ENCODE measurements around the gene FA2H. TPM values are rescaled to one million over a fixed set of nuclear protein-coding genes. Genes with fewer than 3 reads are reported as not detected.

Gene FA2H
- total RNA-seq, 4 donors from 2014 or later: not detected

DNA sequence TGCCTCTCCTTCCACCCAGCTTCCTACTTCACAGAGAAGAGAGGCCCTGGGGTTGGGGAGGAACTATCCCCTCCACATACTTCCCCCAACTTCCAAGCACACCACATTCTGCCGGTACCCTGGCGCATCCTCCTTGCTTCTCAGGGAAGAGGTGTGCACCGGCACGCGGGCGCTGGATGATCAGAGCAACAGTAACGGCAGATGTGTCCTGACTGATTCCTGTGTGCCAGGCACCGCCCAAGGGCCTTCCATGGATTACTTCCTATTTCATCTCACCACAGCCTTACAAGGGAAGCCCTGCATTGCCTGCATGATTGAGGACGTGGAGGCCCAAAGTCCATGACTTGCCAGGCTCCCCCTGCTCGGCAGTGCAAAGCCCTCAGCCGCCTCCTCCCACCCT is 52.9 kb downstream of the FA2H start:
- no peak for DNase-seq
- Histone ChIP-seq H3K9me3 (no peaks in the 10 kb centered on the region), H3K4me1 (no peaks in the 10 kb centered on the region), H3K36me3 (no peaks in the 10 kb centered on the region), H3K27me3 (no peaks in the 10 kb centered on the region), H3K4me3 (no peak overlapping the region), H3K27ac (no peak overlapping the region)
- TF ChIP-seq, protein P1, sequence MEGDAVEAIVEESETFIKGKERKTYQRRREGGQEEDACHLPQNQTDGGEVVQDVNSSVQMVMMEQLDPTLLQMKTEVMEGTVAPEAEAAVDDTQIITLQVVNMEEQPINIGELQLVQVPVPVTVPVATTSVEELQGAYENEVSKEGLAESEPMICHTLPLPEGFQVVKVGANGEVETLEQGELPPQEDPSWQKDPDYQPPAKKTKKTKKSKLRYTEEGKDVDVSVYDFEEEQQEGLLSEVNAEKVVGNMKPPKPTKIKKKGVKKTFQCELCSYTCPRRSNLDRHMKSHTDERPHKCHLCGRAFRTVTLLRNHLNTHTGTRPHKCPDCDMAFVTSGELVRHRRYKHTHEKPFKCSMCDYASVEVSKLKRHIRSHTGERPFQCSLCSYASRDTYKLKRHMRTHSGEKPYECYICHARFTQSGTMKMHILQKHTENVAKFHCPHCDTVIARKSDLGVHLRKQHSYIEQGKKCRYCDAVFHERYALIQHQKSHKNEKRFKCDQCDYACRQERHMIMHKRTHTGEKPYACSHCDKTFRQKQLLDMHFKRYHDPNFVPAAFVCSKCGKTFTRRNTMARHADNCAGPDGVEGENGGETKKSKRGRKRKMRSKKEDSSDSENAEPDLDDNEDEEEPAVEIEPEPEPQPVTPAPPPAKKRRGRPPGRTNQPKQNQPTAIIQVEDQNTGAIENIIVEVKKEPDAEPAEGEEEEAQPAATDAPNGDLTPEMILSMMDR (IDR thresholded peaks at IDR 0.05): no peak
- TF ChIP-seq POLR2A (IDR thresholded peaks at IDR 0.05): no peak
- intact Hi-C loops (cut with DNase I; ENCODE audit: low total_unique reads): no loop called here

DNA sequence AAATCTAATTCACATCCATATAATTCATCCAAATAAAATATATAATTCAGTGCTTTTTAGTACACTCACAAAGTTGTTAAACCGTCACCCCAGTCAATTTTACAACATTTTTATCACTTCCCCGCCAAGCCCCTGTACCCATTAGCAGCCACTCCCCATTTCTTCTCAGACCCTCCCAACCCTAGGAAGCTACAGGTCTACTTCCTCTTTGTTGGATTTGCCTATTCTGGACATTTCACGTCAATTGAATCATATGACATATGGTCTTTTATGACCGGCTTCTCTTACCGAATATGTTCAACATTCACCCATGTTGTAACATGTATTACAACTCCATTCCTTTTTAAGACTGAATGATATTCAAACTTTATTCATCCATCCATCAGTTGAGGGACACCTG is 54.0 kb downstream of the FA2H start:
- TF ChIP-seq, protein P1 (IDR thresholded peaks at IDR 0.05): no peak
- TF ChIP-seq POLR2A (IDR thresholded peaks at IDR 0.05): no peak
- intact Hi-C loops (cut with DNase I; ENCODE audit: low total_unique reads): no loop called here
- H3K27me3 ChIP-seq: no peaks in the 10 kb centered on the region
- no peak overlapping the region for H3K27ac ChIP-seq
- H3K9me3 ChIP-seq: no peaks in the 10 kb centered on the region
- H3K4me3 ChIP-seq: no peak overlapping the region
- H3K4me1 ChIP-seq: no peaks in the 10 kb centered on the region
- DNase-seq: no peak
- H3K36me3 ChIP-seq: no peaks in the 10 kb centered on the region

GRCh38 chr16:74718741-74719610 is 55.6 kb downstream of the FA2H start:
- Histone ChIP-seq H3K27me3 (no peaks in the 10 kb centered on the region), H3K4me1 (no peaks in the 10 kb centered on the region), H3K4me3 (no peak overlapping the region), H3K36me3 (no peaks in the 10 kb centered on the region), H3K27ac (no peak overlapping the region), H3K9me3 (no peaks in the 10 kb centered on the region)
- no peak for DNase-seq
- TF ChIP-seq, protein P1 (IDR thresholded peaks at IDR 0.05): no peak
- TF ChIP-seq POLR2A (IDR thresholded peaks at IDR 0.05): no peak
- intact Hi-C loops (cut with DNase I; ENCODE audit: low total_unique reads): loop anchor here (10.0 kb wide), 1 partner anchor 136 kb away; no protein-coding TSS in a partner anchor

DNA sequence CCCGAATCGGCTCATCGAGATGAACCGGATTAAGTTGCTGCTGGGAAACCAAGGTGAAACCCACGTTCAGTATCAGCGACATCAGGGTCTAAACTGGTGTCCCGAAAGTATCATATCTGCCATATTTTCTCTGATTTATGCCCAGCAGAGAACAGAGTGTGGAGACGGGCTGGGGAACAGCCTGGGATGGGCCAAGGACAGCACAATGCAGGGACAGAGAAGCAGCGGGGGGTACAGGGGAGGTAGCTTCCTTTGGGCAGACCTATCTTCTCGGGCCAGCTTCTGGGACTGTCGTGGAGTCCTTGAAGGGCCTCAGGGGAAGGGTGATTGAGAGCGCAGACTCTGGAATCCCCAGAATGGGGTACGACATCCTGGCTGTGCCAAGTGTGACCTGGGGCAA is 56.5 kb downstream of the FA2H start:
- intact Hi-C loops (cut with DNase I; ENCODE audit: low total_unique reads): loop anchor here (10.0 kb wide), 1 partner anchor 137 kb away; no protein-coding TSS in a partner anchor
- TF ChIP-seq, protein P1 (IDR thresholded peaks at IDR 0.05): no peak
- TF ChIP-seq POLR2A (IDR thresholded peaks at IDR 0.05): no peak
- DNase-seq: no peak
- H3K27me3 ChIP-seq: no peaks in the 10 kb centered on the region
- H3K27ac ChIP-seq: no peak overlapping the region
- no peaks in the 10 kb centered on the region for H3K4me1 ChIP-seq
- H3K4me3 ChIP-seq: no peak overlapping the region
- no peaks in the 10 kb centered on the region for H3K9me3 ChIP-seq
- no peaks in the 10 kb centered on the region for H3K36me3 ChIP-seq

DNA sequence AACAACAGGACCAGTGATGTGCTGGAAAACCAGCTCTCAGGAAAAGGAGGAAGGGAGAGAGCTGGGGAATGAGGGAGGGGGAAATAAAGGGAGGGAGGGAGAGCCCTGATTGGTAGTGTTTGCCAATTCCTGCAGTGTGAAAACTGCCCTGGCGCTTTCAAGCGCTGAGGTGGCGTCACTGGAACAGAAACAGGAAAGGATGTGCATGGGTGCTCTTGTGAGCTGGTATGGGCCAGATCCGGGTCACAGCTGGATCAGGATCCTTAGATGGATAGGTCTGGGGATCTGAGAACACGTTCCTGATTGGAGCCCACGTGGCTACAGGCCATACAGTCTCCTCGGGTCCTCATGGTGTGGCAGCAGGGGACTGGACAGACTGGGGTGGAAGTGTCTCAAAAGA is 57.3 kb downstream of the FA2H start:
- DNase-seq: no peak
- Histone ChIP-seq H3K27me3 (no peaks in the 10 kb centered on the region), H3K27ac (no peak overlapping the region)

More for the DNA sequence above, 57.3 kb downstream of the FA2H start:
- Histone ChIP-seq H3K9me3 (no peaks in the 10 kb centered on the region), H3K4me3 (no peak overlapping the region), H3K4me1 (no peaks in the 10 kb centered on the region), H3K36me3 (no peaks in the 10 kb centered on the region)
- intact Hi-C loops (cut with DNase I; ENCODE audit: low total_unique reads): loop anchor here (10.0 kb wide), 1 partner anchor 137 kb away; no protein-coding TSS in a partner anchor
- TF ChIP-seq POLR2A (IDR thresholded peaks at IDR 0.05): no peak
- TF ChIP-seq, protein P1 (IDR thresholded peaks at IDR 0.05): no peak
